ENCODE measurements around the gene ARL14EP.

Gene ARL14EP

GRCh38 chr11:30377347-30377746, 54.4 kb downstream of the ARL14EP start:
- DNase-seq (ENCODE audit: low read depth, low spot score): no peak

- no peak for DNase-seq (ENCODE audit: low read depth, low spot score)
Measured at GRCh38 chr11:30380846-30381245, 57.9 kb downstream of the ARL14EP start.

- DNase-seq (ENCODE audit: low read depth, low spot score): no peak
Measured at GRCh38 chr11:30381879-30382278, 59.0 kb downstream of the ARL14EP start.

All from smooth muscle cell of the brain vasculature (primary cell).